HepG2 (cell line): ENCODE measurements around the gene NDOR1.

Experiments
- MTF1 ChIP-seq: sonication (generic); formaldehyde crosslinking; IDR thresholded peaks from 2 replicates; pipeline ENCODE4 v1.5.0; 2020; ENCODE audit warnings: missing genetic modification reagents
- TF ChIP-seq, protein P1 (sequence below): fragments of 450-650 bp; IDR thresholded peaks from 2 replicates; pipeline ENCODE4 v1.6.1; 2017; ENCODE audit warnings: mild to moderate bottlenecking
- TF ChIP-seq, protein P2 (sequence below): sonication (generic); IDR thresholded peaks from 2 replicates; pipeline ENCODE4 v1.6.1; 2016; ENCODE audit warnings: low read depth, borderline replicate concordance

DNA sequence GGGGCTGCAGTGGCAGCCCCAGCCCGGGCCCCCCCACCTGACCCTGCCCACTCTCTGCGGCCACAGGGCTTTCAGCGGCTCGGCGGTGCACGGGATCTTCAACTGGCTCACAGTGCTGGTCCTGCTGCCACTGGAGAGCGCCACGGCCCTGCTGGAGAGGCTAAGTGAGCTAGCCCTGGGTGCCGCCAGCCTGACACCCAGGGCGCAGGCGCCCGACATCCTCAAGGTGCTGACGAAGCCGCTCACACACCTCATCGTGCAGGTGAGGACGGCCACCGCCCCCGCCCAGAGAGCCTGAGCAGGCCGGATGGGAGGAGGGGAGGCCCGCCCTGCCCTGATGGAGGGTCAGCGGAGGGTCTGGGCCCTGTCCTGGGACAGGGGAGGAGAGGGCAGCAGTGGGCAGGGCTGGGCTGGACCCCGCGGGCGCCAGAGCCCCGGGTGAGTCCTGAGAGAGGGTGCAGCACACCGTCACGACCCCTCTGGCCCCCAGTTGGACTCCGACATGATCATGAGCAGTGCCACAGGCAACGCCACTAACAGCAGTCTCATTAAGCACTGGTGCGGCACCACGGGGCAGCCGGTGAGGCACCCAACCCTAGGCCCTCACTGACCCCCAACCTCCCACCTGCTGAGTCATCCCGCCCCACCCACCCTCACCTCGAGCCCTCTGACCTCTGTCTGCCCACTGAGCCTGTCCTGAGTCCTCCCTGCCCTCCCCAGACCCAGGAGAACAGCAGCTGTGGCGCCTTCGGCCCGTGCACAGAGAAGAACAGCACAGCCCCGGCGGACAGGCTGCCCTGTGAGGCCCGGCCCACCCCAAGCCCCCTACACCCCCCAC is 27.9 kb downstream of the NDOR1 start:
- TF ChIP-seq, protein P1, sequence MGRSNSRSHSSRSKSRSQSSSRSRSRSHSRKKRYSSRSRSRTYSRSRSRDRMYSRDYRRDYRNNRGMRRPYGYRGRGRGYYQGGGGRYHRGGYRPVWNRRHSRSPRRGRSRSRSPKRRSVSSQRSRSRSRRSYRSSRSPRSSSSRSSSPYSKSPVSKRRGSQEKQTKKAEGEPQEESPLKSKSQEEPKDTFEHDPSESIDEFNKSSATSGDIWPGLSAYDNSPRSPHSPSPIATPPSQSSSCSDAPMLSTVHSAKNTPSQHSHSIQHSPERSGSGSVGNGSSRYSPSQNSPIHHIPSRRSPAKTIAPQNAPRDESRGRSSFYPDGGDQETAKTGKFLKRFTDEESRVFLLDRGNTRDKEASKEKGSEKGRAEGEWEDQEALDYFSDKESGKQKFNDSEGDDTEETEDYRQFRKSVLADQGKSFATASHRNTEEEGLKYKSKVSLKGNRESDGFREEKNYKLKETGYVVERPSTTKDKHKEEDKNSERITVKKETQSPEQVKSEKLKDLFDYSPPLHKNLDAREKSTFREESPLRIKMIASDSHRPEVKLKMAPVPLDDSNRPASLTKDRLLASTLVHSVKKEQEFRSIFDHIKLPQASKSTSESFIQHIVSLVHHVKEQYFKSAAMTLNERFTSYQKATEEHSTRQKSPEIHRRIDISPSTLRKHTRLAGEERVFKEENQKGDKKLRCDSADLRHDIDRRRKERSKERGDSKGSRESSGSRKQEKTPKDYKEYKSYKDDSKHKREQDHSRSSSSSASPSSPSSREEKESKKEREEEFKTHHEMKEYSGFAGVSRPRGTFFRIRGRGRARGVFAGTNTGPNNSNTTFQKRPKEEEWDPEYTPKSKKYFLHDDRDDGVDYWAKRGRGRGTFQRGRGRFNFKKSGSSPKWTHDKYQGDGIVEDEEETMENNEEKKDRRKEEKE = no peak
- TF ChIP-seq MTF1 = no peak
- TF ChIP-seq, protein P2, sequence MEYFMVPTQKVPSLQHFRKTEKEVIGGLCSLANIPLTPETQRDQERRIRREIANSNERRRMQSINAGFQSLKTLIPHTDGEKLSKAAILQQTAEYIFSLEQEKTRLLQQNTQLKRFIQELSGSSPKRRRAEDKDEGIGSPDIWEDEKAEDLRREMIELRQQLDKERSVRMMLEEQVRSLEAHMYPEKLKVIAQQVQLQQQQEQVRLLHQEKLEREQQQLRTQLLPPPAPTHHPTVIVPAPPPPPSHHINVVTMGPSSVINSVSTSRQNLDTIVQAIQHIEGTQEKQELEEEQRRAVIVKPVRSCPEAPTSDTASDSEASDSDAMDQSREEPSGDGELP = no peak
